ENCODE data around the gene GNAI3. TPM values are rescaled to one million over a fixed set of nuclear protein-coding genes. Genes with fewer than 3 reads are reported as not detected.

Gene GNAI3
- polyA plus RNA-seq, 4 donors = 12.2 to 14.2 (median 13.7) TPM

GRCh38 chr1:109632671-109633346, 84.4 kb downstream of the GNAI3 start:
- no peak for DNase-seq (ENCODE audit: low read depth in 4 of 4, low spot score in 3 of 4)

GRCh38 chr1:109634292-109634691, 85.9 kb downstream of the GNAI3 start:
- no peak for DNase-seq (ENCODE audit: low read depth in 4 of 4, low spot score in 3 of 4)

- no peak for DNase-seq (ENCODE audit: low read depth in 4 of 4, low spot score in 3 of 4)
Measured at GRCh38 chr1:109634771-109635750, 86.6 kb downstream of the GNAI3 start.

- DNase-seq (ENCODE audit: low read depth in 4 of 4, low spot score in 3 of 4) = no peak
Measured at GRCh38 chr1:109635862-109636200, 87.4 kb downstream of the GNAI3 start.

GRCh38 chr1:109636201-109636952, 88.0 kb downstream of the GNAI3 start:
- DNase-seq (ENCODE audit: low read depth in 4 of 4, low spot score in 3 of 4) = no peak

GRCh38 chr1:109637446-109637845, 89.0 kb downstream of the GNAI3 start:
- DNase-seq (ENCODE audit: low read depth in 4 of 4, low spot score in 3 of 4) = no peak

GRCh38 chr1:109639063-109639840, 90.8 kb downstream of the GNAI3 start:
- DNase-seq (ENCODE audit: low read depth in 4 of 4, low spot score in 3 of 4) = no peak

- no peak for DNase-seq (ENCODE audit: low read depth in 4 of 4, low spot score in 3 of 4)
Measured at GRCh38 chr1:109639841-109640184, 91.4 kb downstream of the GNAI3 start.

GRCh38 chr1:109640285-109640865, 92.0 kb downstream of the GNAI3 start:
- DNase-seq (ENCODE audit: low read depth in 4 of 4, low spot score in 3 of 4) = no peak

- DNase-seq (ENCODE audit: low read depth in 4 of 4, low spot score in 3 of 4) = no peak
Measured at GRCh38 chr1:109641078-109641740, 92.8 kb downstream of the GNAI3 start.

- DNase-seq (ENCODE audit: low read depth in 4 of 4, low spot score in 3 of 4) = no peak
Measured at GRCh38 chr1:109641861-109642260, 93.4 kb downstream of the GNAI3 start.

- DNase-seq (ENCODE audit: low read depth in 4 of 4, low spot score in 3 of 4) = no peak
Measured at GRCh38 chr1:109642626-109643025, 94.2 kb downstream of the GNAI3 start.

GRCh38 chr1:109643385-109644230, 95.2 kb downstream of the GNAI3 start:
- DNase-seq (ENCODE audit: low read depth in 4 of 4, low spot score in 3 of 4) = peak in 1 of 4 donors; percentile 70

GRCh38 chr1:109644670-109645069, 96.3 kb downstream of the GNAI3 start:
- DNase-seq (ENCODE audit: low read depth in 4 of 4, low spot score in 3 of 4) = no peak

- DNase-seq (ENCODE audit: low read depth in 4 of 4, low spot score in 3 of 4) = peak in 1 of 4 donors; percentile 15
Measured at GRCh38 chr1:109649491-109649914, 101.1 kb downstream of the GNAI3 start.

GRCh38 chr1:109650609-109651008, 102.2 kb downstream of the GNAI3 start:
- no peak for DNase-seq (ENCODE audit: low read depth in 4 of 4, low spot score in 3 of 4)

GRCh38 chr1:109652402-109652801, 104.0 kb downstream of the GNAI3 start:
- DNase-seq (ENCODE audit: low read depth in 4 of 4, low spot score in 3 of 4) = no peak

GRCh38 chr1:109653306-109653705, 104.9 kb downstream of the GNAI3 start:
- no peak for DNase-seq (ENCODE audit: low read depth in 4 of 4, low spot score in 3 of 4)

- no peak for DNase-seq (ENCODE audit: low read depth in 4 of 4, low spot score in 3 of 4)
Measured at GRCh38 chr1:109654519-109654918, 106.1 kb downstream of the GNAI3 start.

Data from right renal pelvis (tissue), 4 donors.